KG1 (cell line): ENCODE data around the gene ZNF593.
A peak's percentile ranks its signal among the peaks of the same experiment; 100 is the strongest.

Experiments used
- DNase-seq: peaks from one replicate; lab custom pipeline; 2025; lab: John Stamatoyannopoulos, UW

The ZNF593 gene

DNA sequence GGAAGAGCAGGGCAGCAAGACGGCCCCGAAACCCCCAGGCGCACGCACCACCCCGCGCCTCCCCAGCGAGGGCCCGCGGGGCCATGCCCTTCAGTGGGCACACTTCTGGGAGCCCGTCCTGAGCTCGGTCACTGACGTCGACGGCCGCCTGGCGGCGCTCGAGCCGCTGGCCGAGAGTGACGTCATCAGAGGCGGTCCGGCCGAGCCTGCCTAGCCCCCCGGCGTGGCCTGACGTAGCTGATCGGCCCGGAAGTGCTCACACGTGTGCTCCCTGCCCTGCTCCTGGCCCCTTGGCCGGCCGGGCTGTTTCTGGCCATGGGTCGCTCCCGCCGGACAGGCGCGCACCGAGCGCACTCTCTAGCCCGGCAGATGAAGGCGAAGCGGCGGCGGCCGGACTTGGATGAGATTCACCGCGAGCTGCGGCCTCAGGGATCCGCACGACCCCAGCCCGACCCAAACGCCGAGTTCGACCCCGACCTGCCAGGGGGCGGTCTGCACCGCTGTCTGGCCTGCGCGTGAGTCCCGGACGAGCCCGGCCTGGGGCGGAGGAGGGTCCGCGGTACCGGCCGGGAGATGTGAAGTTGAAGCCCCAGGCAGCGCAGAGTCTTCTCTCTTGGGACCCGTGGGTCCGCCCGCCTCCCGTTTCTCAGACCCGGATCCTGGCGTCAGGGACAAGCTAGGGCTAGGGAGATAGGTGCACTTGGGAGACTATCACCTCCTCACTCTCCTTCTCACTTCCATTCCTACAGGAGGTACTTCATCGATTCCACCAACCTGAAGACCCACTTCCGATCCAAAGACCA is at the start of gene ZNF593:
Gene ZNF593 (plus strand): TSS at position 240 of the 803 bp plus-strand sequence. CDS start 76 bp downstream, at position 316.
- peak; percentile 83 for DNase-seq

DNA sequence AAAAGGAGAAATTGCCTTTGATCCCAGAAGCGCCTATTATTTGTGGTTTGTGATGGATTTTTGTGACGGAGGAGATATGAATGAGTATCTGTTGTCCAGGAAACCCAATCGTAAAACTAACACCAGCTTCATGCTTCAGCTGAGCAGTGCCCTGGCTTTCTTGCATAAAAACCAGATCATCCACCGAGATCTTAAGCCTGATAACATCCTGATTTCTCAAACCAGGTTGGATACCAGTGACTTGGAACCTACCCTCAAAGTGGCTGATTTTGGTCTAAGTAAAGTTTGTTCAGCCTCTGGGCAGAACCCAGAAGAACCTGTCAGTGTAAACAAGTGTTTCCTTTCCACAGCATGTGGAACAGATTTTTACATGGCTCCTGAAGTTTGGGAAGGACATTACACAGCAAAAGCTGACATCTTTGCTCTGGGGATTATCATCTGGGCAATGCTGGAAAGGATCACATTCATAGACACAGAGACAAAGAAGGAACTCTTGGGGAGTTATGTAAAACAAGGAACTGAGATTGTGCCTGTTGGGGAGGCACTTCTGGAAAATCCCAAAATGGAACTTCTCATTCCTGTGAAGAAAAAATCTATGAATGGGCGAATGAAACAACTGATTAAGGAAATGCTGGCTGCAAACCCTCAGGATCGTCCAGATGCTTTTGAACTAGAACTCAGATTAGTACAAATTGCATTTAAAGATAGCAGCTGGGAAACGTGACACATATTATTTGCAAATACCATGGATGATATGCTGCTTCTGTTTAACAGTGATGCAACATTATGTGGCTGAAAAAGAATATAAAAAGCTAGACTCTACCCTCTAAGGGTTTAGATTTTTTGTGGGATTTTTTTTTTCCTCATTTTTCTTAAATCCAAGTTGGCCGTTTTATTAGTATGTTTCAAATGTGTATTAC is 47.6 kb upstream of the ZNF593 start:
- no peak for DNase-seq

GRCh38 chr1:26122988-26123973 is 46.4 kb upstream of the ZNF593 start:
- DNase-seq, result no peak

- no peak for DNase-seq
Observed at GRCh38 chr1:26124418-26125331, 45.0 kb upstream of the ZNF593 start.

GRCh38 chr1:26125382-26125781 is 44.3 kb upstream of the ZNF593 start:
- no peak for DNase-seq

DNA sequence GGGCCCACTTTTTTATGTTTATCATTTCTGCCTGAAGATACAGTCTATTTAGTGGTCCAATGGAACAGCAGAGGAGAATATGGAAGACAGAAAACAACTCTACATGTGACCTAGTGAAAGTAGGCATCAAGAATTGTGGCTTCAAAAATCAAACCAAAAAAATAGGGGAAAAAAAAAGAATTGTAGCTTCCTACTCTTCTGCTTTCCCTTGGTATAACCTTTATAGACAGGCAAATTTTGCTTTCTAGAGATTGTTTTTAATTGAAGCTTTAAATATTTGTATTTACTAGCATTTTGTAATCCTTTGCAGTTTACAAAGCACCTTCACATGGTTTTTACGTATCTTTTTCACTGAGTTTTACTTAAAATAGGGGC is 43.8 kb upstream of the ZNF593 start:
- DNase-seq, result no peak

DNA sequence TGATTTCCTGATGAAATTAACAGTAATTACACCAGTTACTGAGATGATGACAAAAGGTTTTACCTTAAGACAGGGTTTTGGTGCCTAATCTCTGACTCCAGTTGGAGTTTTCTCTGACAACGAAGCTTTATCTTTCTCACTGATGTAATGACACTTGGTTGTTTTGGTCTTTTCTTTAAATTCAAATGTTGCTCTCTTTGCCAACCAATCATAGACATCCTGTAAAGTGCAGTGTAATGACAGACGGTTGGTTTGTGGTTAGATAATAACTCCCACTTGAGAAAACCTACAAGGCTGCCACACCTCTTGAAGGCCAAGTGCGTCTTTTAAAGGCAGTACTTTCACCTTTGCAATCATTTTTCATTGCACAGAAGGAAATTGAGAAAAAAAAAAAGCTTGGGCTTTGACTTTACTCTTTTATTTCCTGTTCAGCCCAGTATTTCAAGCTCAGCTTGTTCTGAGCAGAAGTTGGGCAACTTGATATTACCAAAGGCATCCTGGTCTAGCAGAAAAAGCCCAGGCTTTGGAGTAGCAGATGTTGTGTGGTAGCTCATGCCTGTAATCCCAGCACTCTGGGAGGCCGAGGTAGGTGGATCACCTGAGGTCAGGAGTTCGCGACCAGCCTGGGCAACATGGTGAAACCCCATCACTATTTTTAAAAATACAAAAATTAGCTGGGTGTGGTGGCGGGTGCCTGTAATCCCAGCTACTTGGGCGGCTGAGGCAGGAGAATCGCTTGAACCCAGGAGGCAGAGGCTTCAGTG is 43.2 kb upstream of the ZNF593 start:
- DNase-seq, result no peak

- no peak for DNase-seq
Observed at GRCh38 chr1:26127235-26128163, 42.2 kb upstream of the ZNF593 start.

- no peak for DNase-seq
Observed at GRCh38 chr1:26129778-26130177, 39.9 kb upstream of the ZNF593 start.

DNA sequence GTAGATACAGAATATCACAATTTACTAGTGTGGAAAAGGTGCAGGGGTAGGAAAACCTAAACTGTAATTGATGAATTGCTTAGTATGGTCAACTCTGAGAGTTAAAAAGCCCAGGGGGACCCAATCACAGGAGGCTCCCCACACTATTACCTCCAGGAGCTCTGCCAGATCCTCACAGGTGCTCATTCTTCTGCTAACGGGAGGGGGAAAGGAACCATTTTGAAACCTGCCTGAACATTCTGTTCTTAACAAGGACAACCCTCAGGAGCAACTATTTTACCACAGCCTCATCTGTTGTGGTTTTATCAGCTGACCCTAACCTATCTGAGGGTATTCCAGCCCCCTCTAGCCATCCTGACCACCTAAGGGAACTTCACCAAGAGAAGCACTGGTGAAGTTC is 39.0 kb upstream of the ZNF593 start:
- no peak for DNase-seq

DNA sequence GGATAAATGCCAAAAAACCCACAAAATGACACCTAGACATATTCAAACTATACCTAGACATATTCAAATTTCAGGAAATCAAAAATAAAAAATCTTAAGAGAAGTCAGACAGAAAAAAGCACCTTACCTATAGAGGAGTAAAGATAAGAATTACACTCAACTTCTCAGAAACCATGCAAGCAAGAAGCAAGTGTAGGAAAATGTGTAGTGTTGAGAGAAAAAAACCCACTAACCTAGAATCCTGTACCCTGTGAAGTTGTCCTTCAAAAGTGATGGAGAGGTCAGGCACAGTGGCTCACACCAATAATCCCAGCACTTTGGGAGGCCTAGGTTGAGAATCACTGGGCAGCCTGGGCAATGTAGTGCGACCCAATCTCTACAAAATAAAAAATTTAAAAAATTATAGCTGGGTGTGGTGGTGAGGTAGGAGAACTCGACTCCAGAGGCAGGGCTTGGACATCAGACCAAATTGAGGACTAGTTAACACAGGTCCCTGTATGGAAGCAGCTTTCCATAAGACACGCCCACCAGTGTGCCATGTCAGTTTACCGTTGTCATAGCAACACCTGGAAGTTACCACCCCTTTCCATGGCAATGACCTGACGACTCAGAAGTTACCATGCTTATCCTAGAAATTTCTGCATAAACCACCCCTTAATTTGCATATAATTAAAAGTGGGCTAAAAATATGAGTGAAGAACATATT is 37.4 kb upstream of the ZNF593 start:
- DNase-seq, result no peak

GRCh38 chr1:26132834-26133167 is 36.9 kb upstream of the ZNF593 start:
- DNase-seq, result no peak

DNA sequence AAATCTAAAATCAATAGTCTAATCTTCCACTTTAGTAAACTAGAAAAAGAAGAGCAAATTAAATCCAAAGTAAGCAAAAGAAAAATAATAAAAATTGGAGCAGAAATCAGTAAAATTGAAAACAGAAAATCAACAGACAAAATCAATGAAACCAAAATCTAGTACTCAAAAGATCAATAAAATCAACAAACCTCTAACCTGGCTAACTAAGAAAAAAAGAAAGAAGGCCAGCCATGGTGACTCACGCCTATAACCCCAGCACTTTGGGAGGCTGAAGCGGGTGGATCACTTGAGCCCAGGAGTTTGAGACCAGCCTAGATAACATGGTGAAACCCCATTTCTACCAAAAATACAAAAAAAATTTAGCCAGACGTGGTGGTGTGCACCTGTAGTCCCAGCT is 35.2 kb upstream of the ZNF593 start:
- no peak for DNase-seq

GRCh38 chr1:26138974-26139558 is 30.6 kb upstream of the ZNF593 start:
- DNase-seq, result no peak

- no peak for DNase-seq
Observed at GRCh38 chr1:26142159-26142558, 27.5 kb upstream of the ZNF593 start.

DNA sequence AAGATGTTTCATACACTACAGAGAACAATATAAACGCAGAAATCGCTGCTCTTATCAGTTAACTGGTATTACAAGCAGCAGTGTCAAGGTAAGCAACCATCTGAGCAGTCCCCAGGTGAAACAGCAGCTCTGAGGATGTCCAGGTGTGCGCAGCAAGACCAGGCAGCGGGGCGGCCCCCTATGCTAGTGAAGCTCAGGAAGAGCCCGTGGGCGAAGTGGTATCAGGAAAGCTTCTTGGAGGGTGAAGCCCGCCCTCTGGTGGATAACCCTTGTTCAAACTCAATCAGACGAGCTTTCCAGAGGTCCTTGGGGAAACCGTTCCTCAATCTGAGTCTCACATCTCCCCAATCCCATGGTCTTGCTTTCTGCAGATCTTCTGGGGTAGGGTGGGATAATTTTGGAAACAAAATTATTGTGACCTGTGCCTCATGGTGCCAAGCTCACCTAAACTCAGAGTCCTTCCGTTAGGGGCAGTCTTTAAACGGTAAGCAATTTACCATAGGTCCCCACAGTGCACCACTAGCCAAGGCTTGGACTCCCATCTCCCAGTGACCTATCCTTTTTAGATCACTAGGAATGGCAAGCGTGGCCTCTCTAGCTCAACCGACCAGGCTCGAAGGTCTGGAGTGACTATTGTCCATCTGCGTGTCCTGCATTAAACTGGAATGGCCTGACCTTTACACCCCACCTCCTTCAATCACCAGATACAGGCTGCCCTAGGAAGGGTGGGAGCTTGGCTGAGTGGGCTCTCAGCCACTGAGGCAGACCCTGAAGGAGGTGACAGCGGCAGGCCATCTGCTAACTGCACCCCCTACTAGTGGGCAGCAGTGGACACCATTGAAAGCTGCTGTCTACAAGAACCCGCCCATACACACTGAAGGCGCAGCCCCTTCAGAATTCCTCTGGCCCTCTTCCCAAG is 24.4 kb upstream of the ZNF593 start:
- peak; percentile 60 for DNase-seq

GRCh38 chr1:26145960-26146294 is 23.8 kb upstream of the ZNF593 start:
- no peak for DNase-seq
